Stimulated activated effector memory CD8-positive, alpha-beta T cell treated with anti-CD3 and anti-CD28 coated beads, Interleukin-12 subunit alpha, Interleukin-12 subunit beta, amount 100 ng/mL, for 72 hours (primary cell): Measurements from ENCODE around the gene AMT.

Experiments
- ATAC-seq: fragments of 150-1000 bp; cut with Tn5 transposase; 2 replicates; pipeline ENCODE4 v1.10.0; 2021
- DNase-seq, 2 donors: peaks; one replicate each; pipeline ENCODE4 v3.0.0; 2021 to 2022; ENCODE audit warnings: low spot score in 2 of 2
- H3K27ac Mint-ChIP-seq: one replicate; pipeline ENCODE4 v1.8.0; 2022; ENCODE audit warnings: mild to moderate bottlenecking, mixed read lengths
- H3K36me3 Mint-ChIP-seq: one replicate; pipeline ENCODE4 v1.8.0; 2022; ENCODE audit warnings: mild to moderate bottlenecking, mixed read lengths
- H3K4me1 Mint-ChIP-seq: one replicate; pipeline ENCODE4 v1.8.0; 2022; ENCODE audit warnings: mixed read lengths
- H3K4me3 Mint-ChIP-seq: one replicate; pipeline ENCODE4 v1.8.0; 2022; ENCODE audit warnings: mild to moderate bottlenecking, mixed read lengths
- H3K9me3 Mint-ChIP-seq: one replicate; pipeline ENCODE4 v1.8.0; 2022; ENCODE audit warnings: mixed read lengths

Gene AMT

DNA sequence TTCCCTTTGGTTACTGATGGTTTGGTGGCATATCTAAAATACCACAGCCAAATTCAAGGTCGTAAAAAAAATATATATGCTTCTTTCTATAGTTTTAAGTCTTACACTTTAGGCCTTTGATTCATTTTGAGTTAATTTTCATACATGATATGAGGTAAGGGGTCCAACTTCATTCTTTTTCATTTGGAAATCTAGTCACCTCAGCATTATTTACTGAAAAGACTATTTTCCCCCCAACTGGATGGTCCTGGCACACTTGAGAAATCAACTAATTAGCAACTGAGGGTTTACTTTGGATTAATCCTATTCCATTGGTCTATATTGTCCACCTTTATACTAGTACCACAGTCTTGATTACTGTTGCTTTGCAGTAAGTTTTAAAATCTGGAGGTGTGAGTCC is 36.7 kb downstream of the AMT start:
- Mint-ChIP-seq H3K4me1 (peaks cover 48% of the 10 kb centered on the region), H3K27ac (peak overlapping the region; percentile 88), H3K9me3 (no peaks in the 10 kb centered on the region), H3K4me3 (no peak overlapping the region), H3K36me3 (peaks cover 47% of the 10 kb centered on the region)
- no peak for DNase-seq
- no peak for ATAC-seq

DNA sequence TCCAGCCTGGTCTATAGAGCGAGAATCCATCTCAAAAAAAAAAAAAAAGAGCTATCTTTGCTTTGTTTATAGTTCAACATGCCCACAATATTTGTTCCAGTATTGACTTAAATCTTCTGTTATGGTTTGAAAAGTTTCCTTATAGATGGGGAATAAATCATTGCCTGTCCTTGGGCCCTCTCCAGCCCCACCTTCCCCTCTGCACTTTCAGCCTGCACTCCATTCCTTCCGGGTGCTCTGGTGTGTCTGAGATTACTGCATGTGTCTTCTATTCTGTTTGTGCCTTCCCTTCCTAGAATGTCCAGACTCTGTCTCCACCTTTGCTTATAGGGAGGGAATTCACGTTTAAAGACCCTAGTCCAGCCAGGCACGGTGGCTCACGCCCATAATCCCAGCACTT is 38.9 kb downstream of the AMT start:
- peaks cover 44% of the 10 kb centered on the region for H3K36me3 Mint-ChIP-seq
- no peak for DNase-seq
- peak overlapping the region; percentile 33 for H3K27ac Mint-ChIP-seq
- no peak overlapping the region for H3K4me3 Mint-ChIP-seq
- H3K4me1 Mint-ChIP-seq: peaks cover 58% of the 10 kb centered on the region
- no peak for ATAC-seq
- H3K9me3 Mint-ChIP-seq: peaks cover 2% of the 10 kb centered on the region

DNA sequence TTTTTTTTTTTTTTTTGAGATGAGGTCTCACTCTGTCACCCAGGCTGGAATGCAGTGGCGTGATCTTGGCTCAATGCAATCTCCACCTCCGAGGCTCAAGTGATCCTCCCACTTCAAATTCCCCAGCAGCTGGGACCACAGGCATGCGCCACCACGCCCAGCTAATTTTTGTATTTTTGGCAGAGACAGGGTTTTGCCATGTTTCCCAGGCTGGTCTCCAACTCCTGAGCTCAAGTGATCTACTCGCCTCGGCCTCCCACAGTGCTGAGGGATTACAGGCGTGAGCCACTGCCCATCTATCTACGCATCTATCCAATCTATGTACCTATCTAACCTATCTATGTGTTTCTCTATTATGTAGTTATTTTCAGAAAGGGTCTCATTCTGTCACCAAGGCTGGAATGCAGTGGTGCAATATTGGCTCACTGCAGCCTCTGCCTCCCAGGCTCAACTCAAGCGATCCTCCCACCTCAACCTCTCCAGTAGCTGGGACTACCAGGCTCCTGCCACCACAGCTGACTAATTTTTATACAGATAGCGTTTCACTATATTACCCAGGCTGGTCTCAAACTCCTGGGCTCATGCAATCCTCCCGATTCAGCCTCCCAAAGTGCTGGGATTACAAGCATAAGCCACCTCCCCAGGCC is 43.9 kb downstream of the AMT start:
- DNase-seq (no peak), ATAC-seq (no peak)
- peaks cover 64% of the 10 kb centered on the region for H3K36me3 Mint-ChIP-seq
- H3K27ac Mint-ChIP-seq: peak overlapping the region; percentile 86
- peak overlapping the region; percentile 32 for H3K4me3 Mint-ChIP-seq
- peaks cover 36% of the 10 kb centered on the region for H3K4me1 Mint-ChIP-seq
- peaks cover 3% of the 10 kb centered on the region for H3K9me3 Mint-ChIP-seq

DNA sequence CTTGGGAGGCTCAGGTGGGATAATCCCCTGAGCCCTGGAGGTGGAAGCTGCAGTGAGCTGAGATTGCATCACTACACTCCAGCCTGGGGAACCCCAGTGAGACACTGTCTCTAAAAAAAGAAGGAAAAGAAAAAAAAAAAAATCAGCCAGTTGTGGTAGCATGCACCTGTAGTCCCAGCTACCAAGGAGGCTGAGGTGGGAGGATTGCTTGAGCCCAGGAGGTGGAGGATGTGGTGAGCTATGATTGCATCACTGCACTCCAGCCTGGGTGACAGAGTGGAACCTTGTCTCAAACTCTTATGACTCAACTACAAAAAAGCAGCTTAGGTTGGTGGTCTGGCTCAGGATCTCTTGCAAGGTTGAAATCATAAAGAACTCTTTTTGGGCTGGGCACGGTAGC is 44.8 kb downstream of the AMT start:
- Mint-ChIP-seq H3K36me3 (peaks cover 66% of the 10 kb centered on the region), H3K27ac (peak overlapping the region; percentile 86)

DNA sequence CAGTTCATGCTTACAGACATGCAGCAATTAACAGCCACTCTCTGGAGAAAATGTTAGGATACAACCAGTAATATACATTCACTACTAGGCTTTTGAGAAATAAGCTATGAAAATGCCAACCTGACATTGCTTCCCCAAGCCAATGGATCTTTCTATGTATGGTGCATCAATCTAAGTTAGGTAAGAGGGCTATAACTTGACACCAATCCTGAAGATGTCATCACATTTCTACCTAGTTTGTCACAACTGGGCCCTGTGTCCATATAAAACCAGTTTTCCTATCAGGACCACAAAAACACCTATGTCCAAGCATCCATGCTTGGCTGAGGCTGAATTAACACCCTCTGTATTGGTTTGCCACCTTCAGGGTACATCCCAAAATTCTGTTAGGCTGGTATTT is 50.3 kb downstream of the AMT start:
- Mint-ChIP-seq H3K9me3 (no peaks in the 10 kb centered on the region), H3K27ac (peak overlapping the region; percentile 65), H3K4me3 (no peak overlapping the region), H3K4me1 (peaks cover 16% of the 10 kb centered on the region), H3K36me3 (peaks cover 97% of the 10 kb centered on the region)
- ATAC-seq (no peak), DNase-seq (no peak)

More for the DNA sequence above, 44.8 kb downstream of the AMT start:
- Mint-ChIP-seq H3K4me3 (peak overlapping the region; percentile 17), H3K9me3 (peaks cover 3% of the 10 kb centered on the region), H3K4me1 (peaks cover 33% of the 10 kb centered on the region)
- ATAC-seq (peak; percentile 98), DNase-seq (peak; percentile 24 to 68)

DNA sequence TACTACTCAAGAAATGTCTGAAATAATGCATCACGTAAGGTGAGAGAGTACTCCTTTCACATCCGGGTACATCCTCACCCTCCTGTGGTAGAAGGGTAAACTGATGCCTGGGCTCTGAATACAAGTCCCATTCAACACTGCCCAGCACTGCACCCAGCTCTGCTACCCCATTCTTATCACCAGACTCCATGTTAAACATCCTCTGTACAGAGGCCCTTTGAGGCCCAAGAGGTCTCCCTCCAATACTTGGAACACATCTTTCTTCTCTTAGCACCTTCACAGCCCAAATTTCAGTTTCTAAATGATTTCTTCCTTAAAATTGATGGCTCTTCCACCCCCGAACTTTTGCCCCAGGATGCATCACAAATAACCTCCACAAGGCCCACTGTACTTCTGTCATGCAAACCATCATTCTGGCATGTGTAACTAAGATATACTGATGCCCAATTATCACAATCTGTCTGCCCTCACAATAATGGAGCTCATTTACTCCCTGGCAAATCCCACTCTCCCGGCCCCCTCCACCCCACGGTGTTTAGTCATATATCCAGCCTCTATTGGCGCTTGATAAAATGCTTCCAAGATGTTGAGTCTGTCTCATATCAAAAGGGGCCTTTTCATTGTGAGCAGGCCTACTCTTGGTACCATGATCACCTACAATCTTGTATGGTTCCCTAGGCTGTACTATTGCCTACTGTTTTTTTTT is 51.5 kb downstream of the AMT start:
- Mint-ChIP-seq H3K9me3 (no peaks in the 10 kb centered on the region), H3K4me3 (no peak overlapping the region), H3K27ac (peak overlapping the region; percentile 65), H3K36me3 (peaks cover 100% of the 10 kb centered on the region), H3K4me1 (peaks cover 13% of the 10 kb centered on the region)
- DNase-seq (no peak), ATAC-seq (no peak)
